H9 (cell line): ENCODE measurements around the gene PIEZO2. TPM values are rescaled to one million over a fixed set of nuclear protein-coding genes. Genes with fewer than 3 reads are reported as not detected.

Experiments used
- DNase-seq: peaks from one replicate; pipeline ENCODE4 v3.0.0-alpha.2; 2017
- H2AFZ ChIP-seq: one replicate; pipeline ENCODE4 v1.6.1; 2013; ENCODE audit warnings: mild to moderate bottlenecking, low read length, control low read depth, moderate library complexity
- H2AK5ac ChIP-seq: 2 replicates; pipeline ENCODE4 v1.6.1; 2013; ENCODE audit warnings: low read length, control low read depth, mixed read lengths; ENCODE audit not compliant: insufficient read length
- H2BK120ac ChIP-seq: one replicate; pipeline ENCODE4 v1.6.1; 2013; ENCODE audit warnings: low read depth, mild to moderate bottlenecking, low read length, control low read depth, inconsistent platforms; ENCODE audit not compliant: poor library complexity, severe bottlenecking
- H2BK12ac ChIP-seq: 2 replicates; pipeline ENCODE4 v1.6.1; 2013; ENCODE audit warnings: low read length, control low read depth, mixed read lengths, low read depth; ENCODE audit not compliant: insufficient read length
- H2BK15ac ChIP-seq: 2 replicates; pipeline ENCODE4 v1.6.1; 2013; ENCODE audit warnings: low read depth, low read length, control low read depth
- H2BK20ac ChIP-seq: one replicate; pipeline ENCODE4 v1.6.1; 2013; ENCODE audit warnings: low read depth, mild to moderate bottlenecking, low read length, control low read depth, inconsistent platforms; ENCODE audit not compliant: poor library complexity, severe bottlenecking
- H2BK5ac ChIP-seq: 2 replicates; pipeline ENCODE4 v1.6.1; 2013; ENCODE audit warnings: low read length, control low read depth, mixed read lengths; ENCODE audit not compliant: insufficient read length
- H3K14ac ChIP-seq: 2 replicates; pipeline ENCODE4 v1.6.1; 2013; ENCODE audit warnings: low read length, control low read depth; ENCODE audit not compliant: insufficient read depth
- H3K18ac ChIP-seq: 2 replicates; pipeline ENCODE4 v1.6.1; 2013; ENCODE audit warnings: low read depth, mild to moderate bottlenecking, mixed read lengths, low read length, control low read depth; ENCODE audit not compliant: insufficient read length
- H3K23ac ChIP-seq: 2 replicates; pipeline ENCODE4 v1.6.1; 2013; ENCODE audit warnings: low read length, control low read depth, mixed read lengths, low read depth; ENCODE audit not compliant: insufficient read length
- H3K23me2 ChIP-seq: 2 replicates; pipeline ENCODE4 v1.6.1; 2013; ENCODE audit warnings: low read depth, mild to moderate bottlenecking, mixed read lengths, low read length, control low read depth; ENCODE audit not compliant: insufficient read length, poor library complexity, severe bottlenecking
- H3K27ac ChIP-seq: 2 replicates; pipeline ENCODE4 v1.5.1; 2013; ENCODE audit warnings: low read length, control low read depth, mixed read lengths, low read depth; ENCODE audit not compliant: insufficient read length
- H3K27me3 ChIP-seq: 2 replicates; pipeline ENCODE4 v1.6.1; 2013; ENCODE audit warnings: low read length, control low read depth, inconsistent platforms; ENCODE audit not compliant: insufficient read depth
- H3K4ac ChIP-seq: 2 replicates; pipeline ENCODE4 v1.6.1; 2013; ENCODE audit warnings: low read depth, mild to moderate bottlenecking, control low read depth, inconsistent platforms, low read length, moderate library complexity
- H3K4me1 ChIP-seq: 2 replicates; pipeline ENCODE4 v1.6.1; 2013; ENCODE audit warnings: low read length, control low read depth, inconsistent platforms; ENCODE audit not compliant: insufficient read depth
- H3K4me2 ChIP-seq: 2 replicates; pipeline ENCODE4 v1.6.1; 2013; ENCODE audit warnings: low read length, control low read depth, mixed read lengths; ENCODE audit not compliant: insufficient read length, insufficient read depth
- H3K56ac ChIP-seq: 2 replicates; pipeline ENCODE4 v1.6.1; 2013; ENCODE audit warnings: low read depth, mild to moderate bottlenecking, mixed read lengths, low read length, control low read depth; ENCODE audit not compliant: insufficient read length
- H3K79me1 ChIP-seq: 2 replicates; pipeline ENCODE4 v1.6.1; 2013; ENCODE audit warnings: low read depth, mild to moderate bottlenecking, moderate library complexity, low read length, control low read depth, inconsistent platforms; ENCODE audit not compliant: insufficient read depth, poor library complexity, severe bottlenecking
- H3K79me2 ChIP-seq: 2 replicates; pipeline ENCODE4 v1.6.1; 2013; ENCODE audit warnings: low read length, control low read depth, inconsistent platforms; ENCODE audit not compliant: insufficient read depth
- H3K9ac ChIP-seq: 2 replicates; pipeline ENCODE4 v1.6.1; 2013; ENCODE audit warnings: low read length, control low read depth, mixed read lengths; ENCODE audit not compliant: insufficient read length; ENCODE audit errors: extremely low read depth
- H3K9me3 ChIP-seq: one replicate; pipeline ENCODE4 v1.6.1; 2013; ENCODE audit warnings: low read depth, low read length, inconsistent platforms; ENCODE audit not compliant: control insufficient read depth
- H3T11ph ChIP-seq: one replicate; pipeline ENCODE4 v1.6.1; 2013; ENCODE audit warnings: mild to moderate bottlenecking, low read length, control low read depth, inconsistent platforms
- H4K20me1 ChIP-seq: one replicate; pipeline ENCODE4 v1.6.1; 2013; ENCODE audit not compliant: control insufficient read depth, insufficient read length, insufficient read depth
- H4K5ac ChIP-seq: 2 replicates; pipeline ENCODE4 v1.6.1; 2013; ENCODE audit warnings: low read depth, mild to moderate bottlenecking, mixed read lengths, low read length, control low read depth; ENCODE audit not compliant: insufficient read length
- H4K8ac ChIP-seq: replicated peaks from 2 replicates; pipeline ENCODE4 v1.6.1; 2013; ENCODE audit warnings: low read length, control low read depth, mixed read lengths, low read depth; ENCODE audit not compliant: insufficient read length
- H4K91ac ChIP-seq: 2 replicates; pipeline ENCODE4 v1.6.1; 2013; ENCODE audit warnings: low read depth, mild to moderate bottlenecking, moderate library complexity, mixed read lengths, low read length, control low read depth; ENCODE audit not compliant: insufficient read length
- H3K27ac Mint-ChIP-seq, 3 experiments: 2 replicates in 2 of 3; 3 replicates in 1 of 3; pipeline ENCODE4 v1.8.0; 2020 to 2021; ENCODE audit warnings: mixed read lengths in 3 of 3, mild to moderate bottlenecking in 1 of 3, moderate library complexity in 1 of 3
- H3K27me3 Mint-ChIP-seq: 2 replicates; pipeline ENCODE4 v1.8.0; 2021; ENCODE audit warnings: low read depth, mild to moderate bottlenecking, moderate library complexity, mixed read lengths
- H3K36me3 Mint-ChIP-seq, 3 experiments: 2 replicates in 2 of 3; 3 replicates in 1 of 3; pipeline ENCODE4 v1.8.0; 2020 to 2021; ENCODE audit warnings: low read depth in 3 of 3, mixed read lengths in 3 of 3; ENCODE audit not compliant: insufficient read depth in 1 of 3
- H3K4me1 Mint-ChIP-seq, 2 experiments: 2 replicates each; pipeline ENCODE4 v1.8.0; 2020; ENCODE audit warnings: mixed read lengths in 2 of 2
- H3K4me3 Mint-ChIP-seq, 2 experiments: 2 replicates in 1 of 2; 3 replicates in 1 of 2; pipeline ENCODE4 v1.8.0; 2020 to 2021; ENCODE audit warnings: mild to moderate bottlenecking in 2 of 2, mixed read lengths in 2 of 2, moderate library complexity in 1 of 2
- H3K9me3 Mint-ChIP-seq, 2 experiments: 2 replicates in 1 of 2; 3 replicates in 1 of 2; pipeline ENCODE4 v1.8.0; 2020; ENCODE audit warnings: mild to moderate bottlenecking in 2 of 2, mixed read lengths in 2 of 2, moderate library complexity in 1 of 2
- WGBS: extraction: QIAGEN DNeasy Blood & Tissue Kit; methylation state at CpG from one replicate; pipeline ENCODE4 v1.1.7; 2013; ENCODE audit warnings: missing lambda C conversion rate, low lambda C conversion rate, mixed read lengths; ENCODE audit not compliant: insufficient read length; ENCODE audit errors: extremely low coverage; 5-methylcytosine and 5-hydroxymethylcytosine counted together
- total RNA-seq: library from RNA; stranded (reverse); gene quantifications from 2 replicates; pipeline ENCODE4 v1.2.1, GENCODE V29; 2021
- TF ChIP-seq, protein P1 (sequence below): fragments of 200-600 bp; sonication (generic); conservative IDR thresholded peaks from 3 replicates; pipeline ENCODE4 v1.8.0; 2021; ENCODE audit warnings: antibody characterized with exemption, mild to moderate bottlenecking

The PIEZO2 gene
- total RNA-seq, 1 experiment from 2014 or later = 3.9 TPM

- no CpG with 5 or more reads among the region's 2 CpGs for WGBS
- Histone ChIP-seq H3K14ac (no peak overlapping the region), H4K20me1 (no peaks in the 10 kb centered on the region), H3K4me2 (no peak overlapping the region), H3K4ac (no peak overlapping the region), H3K9me3 (no peaks in the 10 kb centered on the region), H4K5ac (no peak overlapping the region), H4K91ac (no peak overlapping the region), H2BK20ac (no peak overlapping the region), H3K27me3 (no peaks in the 10 kb centered on the region), H2BK120ac (no peak overlapping the region), H2AFZ (no peak overlapping the region), H3K23me2 (no peaks in the 10 kb centered on the region), H3K79me2 (no peaks in the 10 kb centered on the region), H4K8ac (no peak overlapping the region), H3T11ph (no peak overlapping the region), H2BK12ac (no peak overlapping the region), H3K79me1 (no peaks in the 10 kb centered on the region), H3K23ac (no peak overlapping the region), H2BK15ac (no peak overlapping the region), H2BK5ac (no peak overlapping the region), H2AK5ac (no peak overlapping the region), H3K9ac (no peak overlapping the region), H3K18ac (no peak overlapping the region), H3K27ac (no peak overlapping the region), H3K4me1 (no peaks in the 10 kb centered on the region), H3K56ac (no peak overlapping the region)
- TF ChIP-seq, protein P1, sequence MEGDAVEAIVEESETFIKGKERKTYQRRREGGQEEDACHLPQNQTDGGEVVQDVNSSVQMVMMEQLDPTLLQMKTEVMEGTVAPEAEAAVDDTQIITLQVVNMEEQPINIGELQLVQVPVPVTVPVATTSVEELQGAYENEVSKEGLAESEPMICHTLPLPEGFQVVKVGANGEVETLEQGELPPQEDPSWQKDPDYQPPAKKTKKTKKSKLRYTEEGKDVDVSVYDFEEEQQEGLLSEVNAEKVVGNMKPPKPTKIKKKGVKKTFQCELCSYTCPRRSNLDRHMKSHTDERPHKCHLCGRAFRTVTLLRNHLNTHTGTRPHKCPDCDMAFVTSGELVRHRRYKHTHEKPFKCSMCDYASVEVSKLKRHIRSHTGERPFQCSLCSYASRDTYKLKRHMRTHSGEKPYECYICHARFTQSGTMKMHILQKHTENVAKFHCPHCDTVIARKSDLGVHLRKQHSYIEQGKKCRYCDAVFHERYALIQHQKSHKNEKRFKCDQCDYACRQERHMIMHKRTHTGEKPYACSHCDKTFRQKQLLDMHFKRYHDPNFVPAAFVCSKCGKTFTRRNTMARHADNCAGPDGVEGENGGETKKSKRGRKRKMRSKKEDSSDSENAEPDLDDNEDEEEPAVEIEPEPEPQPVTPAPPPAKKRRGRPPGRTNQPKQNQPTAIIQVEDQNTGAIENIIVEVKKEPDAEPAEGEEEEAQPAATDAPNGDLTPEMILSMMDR = no peak
- Mint-ChIP-seq H3K36me3 (no peaks in the 10 kb centered on the region; a peak in 2 of 7 replicates), H3K4me3 (no peak overlapping the region), H3K27ac (no peak overlapping the region), H3K4me1 (no peaks in the 10 kb centered on the region), H3K9me3 (no peaks in the 10 kb centered on the region), H3K27me3 (no peaks in the 10 kb centered on the region; the same call in 1 of the 2 replicates)
- no peak for DNase-seq
Measured at GRCh38 chr18:11121443-11121849, 27.9 kb downstream of the PIEZO2 start.
